ENCODE results near the gene TMEM8B. TPM values are rescaled to one million over a fixed set of nuclear protein-coding genes. Genes with fewer than 3 reads are reported as not detected.

The TMEM8B gene
- total RNA-seq, 4 donors from 2014 or later: 4.1 to 10.4 (median 5.4) TPM

DNA sequence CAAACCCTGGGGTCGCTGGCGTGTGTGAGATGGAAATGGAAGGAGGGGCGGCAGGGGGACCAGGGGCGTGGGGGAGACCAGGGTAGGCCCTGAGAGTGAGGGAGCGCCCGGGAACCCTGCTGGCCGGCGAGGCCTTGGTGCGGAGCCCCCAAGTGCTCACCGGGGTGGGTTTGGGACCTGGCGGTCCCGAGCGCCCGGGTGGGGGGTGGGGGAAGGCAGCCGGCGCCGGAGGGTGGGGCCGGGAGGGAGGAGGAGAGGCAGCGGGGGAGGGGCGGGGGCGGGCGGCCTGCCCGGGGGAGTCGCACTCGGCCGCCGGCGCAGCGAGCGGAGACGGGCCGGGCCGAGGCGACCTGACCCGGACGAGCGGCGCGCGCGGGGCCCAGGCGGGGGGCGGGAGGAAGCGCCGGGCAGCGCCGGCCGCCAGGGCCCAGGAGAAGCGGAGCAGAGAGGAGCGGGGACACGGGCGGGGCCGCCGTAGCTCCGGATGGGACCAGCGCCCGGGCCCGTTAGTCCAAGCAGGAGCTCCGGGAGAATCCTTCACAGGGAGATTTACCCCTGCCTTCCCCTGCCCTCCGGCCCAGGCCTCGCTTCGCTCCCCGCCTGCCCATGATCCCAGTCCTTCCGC is 37.6 kb upstream of the TMEM8B start, which contains the start of gene NPR2:
NPR2 (plus strand) TSS at position 295 of the 625 bp plus-strand sequence. CDS start 818 bp downstream, outside the sequence.
- no peak for TF ChIP-seq CTCF (IDR thresholded peaks at IDR 0.05; ENCODE audit: low read depth)

GRCh38 chr9:35792024-35792813 is 36.8 kb upstream of the TMEM8B start:
- no peak for TF ChIP-seq CTCF (IDR thresholded peaks at IDR 0.05; ENCODE audit: low read depth)

DNA sequence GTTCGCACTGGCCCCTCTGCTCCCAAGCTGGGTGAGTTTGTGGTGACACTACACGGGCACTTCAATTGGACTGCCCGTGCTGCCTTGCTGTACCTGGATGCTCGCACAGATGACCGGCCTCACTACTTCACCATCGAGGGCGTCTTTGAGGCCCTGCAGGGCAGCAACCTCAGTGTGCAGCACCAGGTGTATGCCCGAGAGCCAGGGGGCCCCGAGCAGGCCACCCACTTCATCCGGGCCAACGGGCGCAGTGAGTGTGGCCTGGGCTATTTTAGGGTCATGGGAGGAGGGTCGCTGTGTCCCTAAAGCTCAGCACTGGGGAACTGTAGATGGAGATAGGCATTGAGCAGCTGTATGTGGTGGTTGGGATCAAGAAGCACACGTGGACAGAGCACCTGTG is 36.2 kb upstream of the TMEM8B start:
- TF ChIP-seq CTCF (IDR thresholded peaks at IDR 0.05; ENCODE audit: low read depth): no peak

DNA sequence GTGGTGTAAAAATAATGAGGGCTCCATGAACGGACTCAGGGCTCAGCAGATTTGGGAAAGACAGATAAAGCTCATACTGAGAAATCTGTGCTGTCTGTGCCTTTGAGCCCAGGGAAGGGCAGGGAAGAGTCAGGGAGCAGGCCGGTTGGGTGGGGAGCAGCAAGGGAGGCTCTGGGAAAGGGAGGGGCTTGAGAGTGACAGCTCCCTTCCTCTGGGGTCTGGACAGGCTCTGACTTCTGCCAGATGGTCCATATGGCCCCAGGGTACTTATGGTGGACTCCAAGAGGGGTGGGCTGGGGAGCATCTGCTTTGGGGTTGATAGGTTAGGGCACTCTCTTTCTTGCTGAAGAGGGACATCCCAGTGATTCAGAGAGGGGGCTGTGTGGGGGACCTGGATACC is 35.6 kb upstream of the TMEM8B start:
- TF ChIP-seq CTCF (IDR thresholded peaks at IDR 0.05; ENCODE audit: low read depth): no peak

DNA sequence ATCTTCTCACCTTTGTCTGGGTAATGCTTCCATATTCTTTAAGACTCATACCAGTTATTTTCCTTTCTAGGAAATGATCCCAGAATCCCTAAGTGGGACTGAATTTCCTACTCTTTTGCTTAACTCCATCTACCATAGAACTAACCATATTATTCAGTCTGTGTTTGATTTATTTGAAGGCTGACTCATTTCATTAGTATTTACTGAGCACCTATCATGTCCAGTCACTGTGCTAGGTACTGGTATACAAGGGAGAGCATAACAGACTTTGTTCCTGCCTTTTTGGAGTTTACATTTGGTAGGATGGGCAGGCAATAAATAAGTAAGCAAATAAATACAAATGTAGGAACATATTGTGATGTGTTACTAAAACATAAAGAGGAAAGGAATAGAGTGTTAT is 33.3 kb upstream of the TMEM8B start:
- no peak for TF ChIP-seq CTCF (IDR thresholded peaks at IDR 0.05; ENCODE audit: low read depth)

DNA sequence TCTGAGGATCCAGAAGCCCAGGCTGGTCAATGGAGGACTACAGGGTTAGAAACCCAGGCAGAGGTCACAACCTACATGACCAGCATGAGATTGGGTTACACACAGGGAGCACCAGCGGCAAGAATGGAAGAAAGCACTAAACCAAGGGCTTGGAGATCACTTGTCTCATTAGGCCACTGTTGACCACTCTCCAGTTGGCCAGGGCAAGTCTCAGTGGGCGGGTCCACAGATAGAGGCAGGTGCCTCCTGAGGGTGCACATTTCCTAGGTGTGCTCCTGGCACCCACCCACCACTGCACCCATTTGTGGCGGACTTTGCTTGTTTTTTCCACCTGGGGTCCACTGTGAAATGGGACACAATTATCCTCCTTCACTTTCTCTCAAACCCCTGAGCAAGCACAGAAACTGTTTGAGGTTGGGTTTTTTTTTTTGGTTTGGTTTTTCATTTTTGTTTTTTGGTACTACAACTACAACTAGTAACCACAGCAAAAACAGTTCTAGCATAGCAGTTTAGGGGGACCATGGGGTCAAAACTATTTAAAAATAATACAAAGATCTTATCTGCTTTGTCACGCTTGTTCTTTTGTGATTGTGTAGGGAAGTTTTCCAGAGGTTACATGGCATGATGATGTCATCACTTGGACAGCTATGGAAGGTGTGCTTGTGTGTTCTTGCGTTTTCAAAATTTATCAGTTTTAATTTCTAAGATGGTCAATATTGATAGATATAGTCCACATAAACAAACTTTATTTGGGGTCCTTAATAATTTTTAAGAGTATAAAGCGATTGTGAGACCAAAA is 31.5 kb upstream of the TMEM8B start:
- no peak for TF ChIP-seq CTCF (IDR thresholded peaks at IDR 0.05; ENCODE audit: low read depth)
